Measurements from ENCODE around the gene MAP3K1.

- TF ChIP-seq POLR2A (conservative IDR thresholded peaks at IDR 0.05) (0 out of 2 replicates have a peak, but pooled peaks have one; percentile 36), MEF2D (tag; conservative IDR thresholded peaks at IDR 0.05; ENCODE audit: low read depth) (no peak)
Measured at GRCh38 chr5:56918054-56918453, 102.7 kb downstream of the MAP3K1 start.
